GM12878 (cell line): ENCODE data around the gene USP51. TPM values are rescaled to one million over a fixed set of nuclear protein-coding genes. Genes with fewer than 3 reads are reported as not detected.

ENCODE experiments used
- ATAC-seq: fragments of 200-7000 bp; cut with Tn5 transposase; 3 replicates; pipeline ENCODE4 v1.9.1; 2020; ENCODE audit warnings: mild to moderate bottlenecking, moderate library complexity
- BruUV-seq: library from RNA; stranded (reverse); fragments of 400-500 nt; replicated peaks from 2 replicates; lab custom pipeline; 2021; lab: Mats Ljungman, UMichigan
- CTCF ChIA-PET: fragments of 300-600 bp; sonication (Branson Sonifier 250); formaldehyde crosslinking; extraction: SDS; loops from one replicate; lab custom pipeline; 2021; ENCODE audit warnings: inconsistent platforms; lab: Yijun Ruan, JAX
- POLR2A ChIA-PET: fragments of 350-600 bp; formaldehyde crosslinking; extraction: SDS; loops from one replicate; lab custom pipeline; 2021; ENCODE audit warnings: inconsistent platforms; lab: Charles Lee
- RAD21 ChIA-PET: fragments of 300-600 bp; sonication (Branson Sonifier 250); formaldehyde crosslinking; loops from one replicate; lab custom pipeline; 2023; ENCODE audit warnings: antibody characterized with exemption; ENCODE audit not compliant: unreplicated experiment; lab: Charles Lee
- SMC1A ChIA-PET: fragments of 300-600 bp; sonication (Branson Sonifier 250); formaldehyde crosslinking; loops from one replicate; lab custom pipeline; 2023; ENCODE audit not compliant: unreplicated experiment, uncharacterized antibody; lab: Charles Lee
- DNase-seq: peaks from one replicate; pipeline ENCODE4 v3.0.0-alpha.2; 2011; ENCODE audit warnings: low read depth, low spot score
- FAIRE-seq: peaks from 3 replicates; lab custom pipeline; 2011; peaks lifted over from hg19 to GRCh38; lab: Jason Lieb, UNC
- H2AFZ ChIP-seq: 2 replicates; pipeline ENCODE4 v1.6.0; 2011; ENCODE audit warnings: low read depth, low read length, control low read depth; ENCODE audit not compliant: control insufficient read depth
- H3K27ac ChIP-seq: 2 replicates; pipeline ENCODE4 v1.5.1; 2011; ENCODE audit warnings: control low read depth; ENCODE audit not compliant: control insufficient read depth, insufficient read depth
- H3K27me3 ChIP-seq, 2 experiments: replicated peaks in 1 of 2; 2 replicates each; pipeline versions ENCODE4 v1.6.0 to v1.6.1; 2011; ENCODE audit warnings: low read length in 1 of 2; ENCODE audit not compliant: control insufficient read depth in 2 of 2, insufficient read depth in 2 of 2
- H3K36me3 ChIP-seq, 2 experiments: 2 replicates each; pipeline ENCODE4 v1.5.1; 2011; ENCODE audit warnings: low read length in 1 of 2; ENCODE audit not compliant: control insufficient read depth in 2 of 2, insufficient read depth in 2 of 2
- H3K4me1 ChIP-seq: 2 replicates; pipeline ENCODE4 v1.6.1; 2011; ENCODE audit warnings: mild to moderate bottlenecking, low read length, moderate library complexity, mixed read lengths; ENCODE audit not compliant: control insufficient read depth, insufficient read depth
- H3K4me2 ChIP-seq: 2 replicates; pipeline ENCODE4 v1.6.0; 2011; ENCODE audit warnings: control low read depth; ENCODE audit not compliant: control insufficient read depth, insufficient read depth
- H3K4me3 ChIP-seq: fragments of 200-600 bp; sonication (generic); 2 replicates; pipeline ENCODE4 v1.5.1; 2016
- H3K79me2 ChIP-seq: 2 replicates; pipeline ENCODE4 v1.6.0; 2011; ENCODE audit warnings: low read length; ENCODE audit not compliant: control insufficient read depth, insufficient read depth
- H3K9ac ChIP-seq: 2 replicates; pipeline ENCODE4 v1.8.0; 2011; ENCODE audit warnings: low read length, control low read depth, mixed read lengths; ENCODE audit not compliant: control insufficient read depth, insufficient read depth
- H3K9me3 ChIP-seq: replicated peaks from 3 replicates; pipeline ENCODE4 v1.5.1; 2011; ENCODE audit warnings: mild to moderate bottlenecking, low read length; ENCODE audit not compliant: control insufficient read depth, insufficient read depth
- H4K20me1 ChIP-seq: 2 replicates; pipeline ENCODE4 v1.6.0; 2011; ENCODE audit not compliant: control insufficient read depth, insufficient read depth
- HDAC6 ChIP-seq: fragments of 200-600 bp; sonication (generic); IDR thresholded peaks from one replicate; pipeline ENCODE4 v1.8.0; 2017; ENCODE audit warnings: antibody characterized with exemption; ENCODE audit not compliant: unreplicated experiment
- MYB ChIP-seq: fragments of 150-350 bp; IDR thresholded peaks from 2 replicates; pipeline ENCODE4 v1.6.1; 2014; ENCODE audit warnings: mild to moderate bottlenecking, low read depth, low read length, borderline replicate concordance
- PAX5 ChIP-seq: IDR thresholded peaks from 2 replicates; pipeline ENCODE4 v1.6.1; 2011; ENCODE audit warnings: low read depth, low read length, borderline replicate concordance
- SIX5 ChIP-seq: IDR thresholded peaks from 2 replicates; pipeline ENCODE4 v1.6.1; 2011; ENCODE audit warnings: mild to moderate bottlenecking, low read depth, low read length, moderate library complexity; ENCODE audit not compliant: severe bottlenecking
- STAT1 ChIP-seq: fragments of 450-650 bp; conservative IDR thresholded peaks from 2 replicates; pipeline ENCODE4 v1.6.1; 2014; ENCODE audit warnings: antibody characterized with exemption, mild to moderate bottlenecking
- WGBS: methylation state at CpG from one replicate; pipeline ENCODE4 v1.1.6; 2016; ENCODE audit warnings: low lambda C conversion rate; ENCODE audit not compliant: insufficient replicate concordance, insufficient coverage; ENCODE audit errors: missing lambda C conversion rate; 5-methylcytosine and 5-hydroxymethylcytosine counted together
- in situ Hi-C: fragments of 300-500 bp; cut with MboI; formaldehyde crosslinking; loops from 9 replicates; pipeline ENCODE4 v1.14.3; 2018; ENCODE audit warnings: mixed read lengths
- intact Hi-C: fragments of 100-400 bp; cut with micrococcal nuclease; formaldehyde crosslinking; loops from one replicate; pipeline ENCODE4 v1.14.2; 2022; ENCODE audit not compliant: unreplicated experiment
- polyA plus RNA-seq, 11 experiments: library from polyadenylated mRNA; depleted of rRNA in 4 of 11; unstranded in 6 of 11; stranded (reverse) in 5 of 11; fragments of >200 nt; fragmentation: Nextera tagmentation in 4 of 11; fragmentation: Illumina TruSeq in 1 of 11; extraction: Ambion mirVana in 4 of 11; extraction: Trizol in 1 of 11; gene quantifications; 1 replicate in 1 of 11; 2 replicates in 10 of 11; pipeline versions ENCODE4 v1.2.1 to v1.2.3, GENCODE V29; 2011 to 2016; ENCODE audit warnings: inconsistent platforms in 2 of 11, missing spikeins in 2 of 11, low read depth in 1 of 11
- total RNA-seq, 4 experiments: library from RNA; depleted of rRNA in 3 of 4; stranded (reverse); fragments of >200 nt in 3 of 4; fragmentation: Illumina TruSeq in 1 of 4; extraction: Trizol in 1 of 4; gene quantifications; 2 replicates each; pipeline versions ENCODE4 v1.2.1 to v1.2.3, GENCODE V29; 2013 to 2021

Gene USP51
- total and polyA plus RNA-seq, 10 of the 15 experiments (the other 5 are each of a cell fraction or from before 2014, with no cell fraction given), result 0.52 to 1.7 (median 1.2) TPM

- no TSS peak for BruUV-seq
- TF ChIP-seq STAT1, result no peak
- no peak for TF ChIP-seq MYB
- no peak for TF ChIP-seq PAX5
- no peak for TF ChIP-seq HDAC6
- TF ChIP-seq, all 136 proteins: peak for 0
- FAIRE-seq, result no peak
- H4K20me1 ChIP-seq, result no peaks in the 10 kb centered on the region
- H3K9me3 ChIP-seq, result no peaks in the 10 kb centered on the region; the same call in 2 of the 3 replicates
- peak overlapping the region; percentile 66 for H3K4me2 ChIP-seq
- H3K9ac ChIP-seq, result no peak overlapping the region; the same call in 1 of the 2 replicates
- ChIA-PET CTCF (interaction anchor here (1.0 to 1.8 kb wide), 6 partner anchors 36 to 1239 kb away, joined by 3 to 8 read pairs (median 6); partner anchors contain the start of genes MAGEH1 and RRAGB), SMC1A (interaction anchor here (1.5 to 1.8 kb wide), 3 partner anchors 36 to 230 kb away, joined by 3 to 7 read pairs (median 7); partner anchors contain the start of genes MAGEH1 and RRAGB), RAD21 (interaction anchor here (1.0 to 2.2 kb wide), 4 partner anchors 36 to 1240 kb away, joined by 3 to 15 read pairs (median 7); partner anchors contain the start of gene MAGEH1), POLR2A (interaction anchor here (2.6 kb wide), 1 partner anchor 36 kb away, joined by 12 read pairs; the partner anchor contains the start of gene MAGEH1)
- intact Hi-C loops (no loop called here), in situ Hi-C loops (loop anchor here (25.0 kb wide), 1 partner anchor 749 kb away; the partner anchor contains the start of gene KLF8)
- no peak for DNase-seq
- no peak overlapping the region; the same call in 1 of the 2 replicates for H3K4me3 ChIP-seq
- peak overlapping the region; percentile 77 for H2AFZ ChIP-seq
- H3K27me3 ChIP-seq, result no peaks in the 10 kb centered on the region
- 24% methylated on average over 11 of the region's 23 CpGs for WGBS
- no peaks in the 10 kb centered on the region for H3K4me1 ChIP-seq
- H3K79me2 ChIP-seq, result no peaks in the 10 kb centered on the region
- peak overlapping the region; percentile 52; the same call in 1 of the 2 replicates for H3K27ac ChIP-seq
- no peaks in the 10 kb centered on the region for H3K36me3 ChIP-seq
- ATAC-seq, result no peak
These were observed 1.5 kb downstream of the USP51 start for GRCh38 chrX:55488006-55488592.

GRCh38 chrX:55487143-55487542, 2.5 kb downstream of the USP51 start:
- CTCF ChIA-PET, result interaction anchor here (1.0 kb wide), 1 partner anchor 35 kb away, joined by 3 read pairs; no protein-coding TSS in a partner anchor
- RAD21 ChIA-PET, result interaction anchor here (1.0 to 1.3 kb wide), 2 partner anchors 35 to 762 kb away, joined by 3 read pairs; partner anchors contain the start of gene MAGEH1
- intact Hi-C loops (no loop called here), in situ Hi-C loops (loop anchor here (25.0 kb wide), 1 partner anchor 750 kb away; the partner anchor contains the start of gene KLF8)
- H3K4me3 ChIP-seq, result no peak overlapping the region
- POLR2A ChIA-PET, result no interaction called here
- no peak overlapping the region for H3K4me2 ChIP-seq
- H3K79me2 ChIP-seq, result no peaks in the 10 kb centered on the region
- SMC1A ChIA-PET, result no interaction called here
- FAIRE-seq (no peak), ATAC-seq (no peak)
- no peaks in the 10 kb centered on the region for H3K36me3 ChIP-seq
- H3K27me3 ChIP-seq, result no peaks in the 10 kb centered on the region
- no TSS peak for BruUV-seq
- no peak overlapping the region for H3K9ac ChIP-seq
- no peak for TF ChIP-seq SIX5
- TF ChIP-seq, all 136 proteins: peak for 0
- H3K27ac ChIP-seq, result no peak overlapping the region
- no peaks in the 10 kb centered on the region for H4K20me1 ChIP-seq
- H3K9me3 ChIP-seq, result no peaks in the 10 kb centered on the region; the same call in 2 of the 3 replicates
- WGBS, result 53% methylated on average over 2 of the region's 2 CpGs
- no peak for DNase-seq
- no peak overlapping the region for H2AFZ ChIP-seq
- H3K4me1 ChIP-seq, result no peaks in the 10 kb centered on the region
